GM12873 (cell line): ENCODE measurements around the gene LEAP2.

Experiments used
- TF ChIP-seq, protein P1 (sequence below): IDR thresholded peaks from 2 replicates; pipeline ENCODE4 v1.5.1; 2012; ENCODE audit warnings: low read depth, mild to moderate bottlenecking, moderate library complexity, low read length, control low read depth; ENCODE audit not compliant: insufficient read depth; ENCODE audit errors: missing control alignments

The LEAP2 gene

DNA sequence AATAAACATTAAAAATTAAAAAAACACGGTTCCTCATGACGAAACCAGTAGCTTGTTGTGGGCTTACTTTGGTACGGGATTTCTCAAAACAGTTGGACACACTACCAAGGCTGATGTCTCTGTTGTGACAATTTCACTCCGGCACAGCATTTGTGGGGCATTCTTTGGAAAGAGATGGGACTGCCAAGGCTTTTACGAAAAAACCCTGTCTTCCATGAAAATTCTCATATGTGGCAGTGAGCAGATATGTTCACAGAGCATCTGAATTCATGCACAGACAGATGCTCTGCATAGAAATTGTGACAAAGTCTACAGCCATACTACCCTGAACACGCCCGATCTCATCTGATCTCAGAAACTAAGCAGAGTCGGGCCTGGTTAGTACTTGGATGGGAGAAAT, 25.2 kb upstream of the LEAP2 start:
- TF ChIP-seq, protein P1, sequence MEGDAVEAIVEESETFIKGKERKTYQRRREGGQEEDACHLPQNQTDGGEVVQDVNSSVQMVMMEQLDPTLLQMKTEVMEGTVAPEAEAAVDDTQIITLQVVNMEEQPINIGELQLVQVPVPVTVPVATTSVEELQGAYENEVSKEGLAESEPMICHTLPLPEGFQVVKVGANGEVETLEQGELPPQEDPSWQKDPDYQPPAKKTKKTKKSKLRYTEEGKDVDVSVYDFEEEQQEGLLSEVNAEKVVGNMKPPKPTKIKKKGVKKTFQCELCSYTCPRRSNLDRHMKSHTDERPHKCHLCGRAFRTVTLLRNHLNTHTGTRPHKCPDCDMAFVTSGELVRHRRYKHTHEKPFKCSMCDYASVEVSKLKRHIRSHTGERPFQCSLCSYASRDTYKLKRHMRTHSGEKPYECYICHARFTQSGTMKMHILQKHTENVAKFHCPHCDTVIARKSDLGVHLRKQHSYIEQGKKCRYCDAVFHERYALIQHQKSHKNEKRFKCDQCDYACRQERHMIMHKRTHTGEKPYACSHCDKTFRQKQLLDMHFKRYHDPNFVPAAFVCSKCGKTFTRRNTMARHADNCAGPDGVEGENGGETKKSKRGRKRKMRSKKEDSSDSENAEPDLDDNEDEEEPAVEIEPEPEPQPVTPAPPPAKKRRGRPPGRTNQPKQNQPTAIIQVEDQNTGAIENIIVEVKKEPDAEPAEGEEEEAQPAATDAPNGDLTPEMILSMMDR = no peak

DNA sequence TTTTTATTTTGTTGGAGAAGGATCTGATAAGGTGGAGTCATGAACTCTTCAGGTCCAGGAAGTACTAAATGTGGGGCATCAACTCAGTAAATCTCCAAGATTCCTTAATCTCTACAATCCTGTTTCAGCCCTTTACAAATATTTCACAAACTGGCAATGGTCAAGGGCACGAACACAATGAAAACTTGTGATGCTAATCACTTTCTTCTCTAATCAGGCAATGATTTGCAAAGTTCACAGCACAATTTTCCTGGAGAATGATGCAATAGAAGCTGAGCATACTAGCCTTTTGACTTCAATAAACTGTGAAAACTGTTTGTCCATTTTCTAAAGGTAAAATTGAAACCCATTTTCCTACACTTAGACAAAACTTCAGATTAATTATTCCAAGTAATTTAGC, 24.1 kb upstream of the LEAP2 start:
- TF ChIP-seq, protein P1 = no peak

DNA sequence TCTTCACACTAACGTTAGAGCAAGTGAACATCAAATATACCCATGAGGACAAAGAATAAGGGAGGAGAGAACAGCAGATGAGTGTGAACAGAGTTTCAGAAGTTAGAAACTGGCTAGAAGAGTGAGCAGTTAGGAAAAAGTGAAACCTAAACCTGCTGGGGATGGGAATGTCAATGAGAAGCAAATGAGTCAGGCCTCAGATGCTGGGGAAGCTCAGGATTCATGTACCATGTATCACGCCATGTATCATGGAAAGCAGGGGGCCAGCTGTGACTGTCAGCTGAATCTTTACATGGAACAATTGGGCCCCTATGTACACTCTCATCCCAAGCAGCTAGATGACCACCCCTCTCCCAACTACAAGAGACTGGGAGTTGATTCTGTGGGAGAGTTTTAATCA, 23.4 kb upstream of the LEAP2 start:
- TF ChIP-seq, protein P1 = no peak

DNA sequence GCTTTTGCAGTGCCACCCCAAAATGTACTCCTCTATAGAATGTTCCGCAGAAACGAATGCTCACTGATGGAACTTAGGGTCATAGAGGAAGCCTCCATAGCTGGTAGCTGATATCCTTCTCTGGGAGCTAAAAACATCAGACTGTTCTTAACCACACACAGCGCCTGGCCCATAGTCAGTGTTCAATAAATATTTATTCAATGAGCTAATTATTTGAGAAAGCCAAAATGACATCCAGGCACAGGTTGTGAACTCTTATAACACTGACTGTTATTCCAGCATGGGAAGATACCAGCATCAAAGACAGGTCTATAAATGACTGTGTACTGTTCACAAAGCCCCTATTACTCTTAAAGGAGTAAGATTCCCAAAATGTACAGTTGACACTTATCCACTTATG, 20.1 kb upstream of the LEAP2 start:
- TF ChIP-seq, protein P1 = no peak

DNA sequence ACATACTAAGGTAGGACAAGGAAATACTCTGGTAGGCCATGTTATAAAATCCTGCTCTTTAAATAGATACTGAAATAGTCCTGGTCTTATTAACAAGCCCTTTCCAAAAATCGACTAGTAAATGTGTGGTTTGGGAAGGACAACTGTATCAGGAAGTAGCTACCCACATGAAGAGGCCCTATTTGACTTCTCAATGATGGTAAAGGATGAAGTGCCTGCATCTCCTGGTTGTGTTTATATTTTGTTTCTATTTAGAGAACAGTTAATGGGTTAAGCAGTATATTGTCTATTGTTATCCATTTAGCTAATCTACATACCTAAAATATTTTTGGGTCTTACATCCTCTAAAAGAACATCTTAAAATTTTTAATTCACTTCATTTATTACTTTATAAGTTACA, 19.7 kb upstream of the LEAP2 start:
- TF ChIP-seq, protein P1 = no peak

DNA sequence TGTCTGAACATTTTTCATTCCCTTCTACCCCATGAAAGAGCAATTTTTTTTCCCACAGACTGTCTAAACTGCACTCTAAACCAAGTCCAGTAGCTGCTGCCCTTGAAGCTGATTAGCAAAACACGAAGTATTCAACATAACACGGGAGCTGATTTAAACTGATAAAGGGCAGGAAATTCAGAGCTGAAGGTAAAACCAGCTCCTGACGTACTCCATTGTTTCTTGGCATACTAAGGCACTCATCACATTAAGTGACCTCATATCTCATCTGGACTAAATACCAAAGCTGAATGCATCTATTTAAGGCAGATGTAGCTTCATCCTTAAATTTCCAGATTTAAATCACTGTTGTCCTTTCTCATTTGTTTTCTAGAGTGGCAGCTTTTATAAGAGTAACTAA, 19.2 kb upstream of the LEAP2 start:
- TF ChIP-seq, protein P1 = no peak

DNA sequence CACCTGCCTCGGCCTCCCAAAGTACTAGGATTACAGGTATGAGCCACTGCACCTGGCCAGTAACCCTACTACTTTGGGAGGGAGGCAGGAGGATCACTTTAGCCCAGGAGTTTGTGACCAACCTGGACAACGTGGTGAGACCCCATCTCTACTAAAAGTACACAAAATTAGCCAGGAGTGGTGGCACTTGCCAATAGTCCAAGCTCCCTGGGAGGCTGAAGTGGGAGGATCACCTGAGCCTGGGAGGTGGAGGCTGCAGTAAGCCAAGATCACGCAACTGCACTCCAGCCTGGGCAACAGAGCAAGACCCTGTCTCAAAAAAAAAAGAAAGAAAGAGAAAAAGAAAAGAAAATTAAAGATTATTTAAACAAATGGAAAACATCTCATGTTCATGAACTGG, 17.5 kb upstream of the LEAP2 start:
- TF ChIP-seq, protein P1 = no peak
